Measurements from ENCODE around the gene IL1RAPL1.

The IL1RAPL1 gene

GRCh38 chrX:29348288-29348687 lies 761.0 kb downstream of the IL1RAPL1 start:
- TF ChIP-seq SIN3A (IDR thresholded peaks at IDR 0.05; ENCODE audit: borderline replicate concordance, insufficient read depth, low read length) (no peak), FOXP2 (optimal IDR thresholded peaks at IDR 0.05; ENCODE audit: borderline replicate concordance, extremely low read depth, extremely low read length, insufficient read depth) (no peak), TAF1 (IDR thresholded peaks at IDR 0.05; ENCODE audit: borderline replicate concordance, insufficient read depth, low read length) (no peak), REST (IDR thresholded peaks at IDR 0.05; ENCODE audit: insufficient read depth in 1 of 2, low read depth in 2 of 2, low read length in 2 of 2) (no peak), POLR2AphosphoS5 (IDR thresholded peaks at IDR 0.05; ENCODE audit: low read depth, low read length) (no peak)

- TF ChIP-seq POLR2AphosphoS5 (IDR thresholded peaks at IDR 0.05; ENCODE audit: low read depth, low read length) (no peak), REST (IDR thresholded peaks at IDR 0.05; ENCODE audit: insufficient read depth in 1 of 2, low read depth in 2 of 2, low read length in 2 of 2) (no peak), TAF1 (IDR thresholded peaks at IDR 0.05; ENCODE audit: borderline replicate concordance, insufficient read depth, low read length) (no peak), SIN3A (IDR thresholded peaks at IDR 0.05; ENCODE audit: borderline replicate concordance, insufficient read depth, low read length) (no peak), FOXP2 (optimal IDR thresholded peaks at IDR 0.05; ENCODE audit: borderline replicate concordance, extremely low read depth, extremely low read length, insufficient read depth) (no peak)
Observed at GRCh38 chrX:29359276-29359675, 772.0 kb downstream of the IL1RAPL1 start.

GRCh38 chrX:29376584-29376983 lies 789.3 kb downstream of the IL1RAPL1 start:
- TF ChIP-seq SIN3A (IDR thresholded peaks at IDR 0.05; ENCODE audit: borderline replicate concordance, insufficient read depth, low read length) (no peak), TAF1 (IDR thresholded peaks at IDR 0.05; ENCODE audit: borderline replicate concordance, insufficient read depth, low read length) (no peak), REST (IDR thresholded peaks at IDR 0.05; ENCODE audit: insufficient read depth in 1 of 2, low read depth in 2 of 2, low read length in 2 of 2) (no peak)

- TF ChIP-seq FOXP2 (optimal IDR thresholded peaks at IDR 0.05; ENCODE audit: borderline replicate concordance, extremely low read depth, extremely low read length, insufficient read depth) (no peak), SIN3A (IDR thresholded peaks at IDR 0.05; ENCODE audit: borderline replicate concordance, insufficient read depth, low read length) (no peak), REST (IDR thresholded peaks at IDR 0.05; ENCODE audit: insufficient read depth in 1 of 2, low read depth in 2 of 2, low read length in 2 of 2) (no peak), POLR2AphosphoS5 (IDR thresholded peaks at IDR 0.05; ENCODE audit: low read depth, low read length) (no peak), TAF1 (IDR thresholded peaks at IDR 0.05; ENCODE audit: borderline replicate concordance, insufficient read depth, low read length) (no peak)
Observed at GRCh38 chrX:29382811-29383210, 795.6 kb downstream of the IL1RAPL1 start.

GRCh38 chrX:29388509-29388908 lies 801.3 kb downstream of the IL1RAPL1 start:
- TF ChIP-seq TAF1 (IDR thresholded peaks at IDR 0.05; ENCODE audit: borderline replicate concordance, insufficient read depth, low read length) (no peak), REST (IDR thresholded peaks at IDR 0.05; ENCODE audit: insufficient read depth in 1 of 2, low read depth in 2 of 2, low read length in 2 of 2) (no peak), POLR2AphosphoS5 (IDR thresholded peaks at IDR 0.05; ENCODE audit: low read depth, low read length) (no peak), FOXP2 (optimal IDR thresholded peaks at IDR 0.05; ENCODE audit: borderline replicate concordance, extremely low read depth, extremely low read length, insufficient read depth) (no peak), SIN3A (IDR thresholded peaks at IDR 0.05; ENCODE audit: borderline replicate concordance, insufficient read depth, low read length) (no peak)

Measured in PFSK-1 (cell line).